ENCODE results near the gene CA10.

The CA10 gene

GRCh38 chr17:51638971-51639370 lies 519.5 kb downstream of the CA10 start:
- TF ChIP-seq POLR2AphosphoS5 (IDR thresholded peaks at IDR 0.05; ENCODE audit: low read depth, low read length), result no peak

- TF ChIP-seq TAF1 (IDR thresholded peaks at IDR 0.05; ENCODE audit: borderline replicate concordance, insufficient read depth, low read length) (no peak), FOXP2 (optimal IDR thresholded peaks at IDR 0.05; ENCODE audit: borderline replicate concordance, extremely low read depth, extremely low read length, insufficient read depth) (no peak), POLR2AphosphoS5 (IDR thresholded peaks at IDR 0.05; ENCODE audit: low read depth, low read length) (no peak), REST (IDR thresholded peaks at IDR 0.05; ENCODE audit: insufficient read depth in 1 of 2, low read depth in 2 of 2, low read length in 2 of 2) (no peak), SIN3A (IDR thresholded peaks at IDR 0.05; ENCODE audit: borderline replicate concordance, insufficient read depth, low read length) (no peak)
Measured at GRCh38 chr17:51636291-51636690, 522.2 kb downstream of the CA10 start.

- TF ChIP-seq POLR2AphosphoS5 (IDR thresholded peaks at IDR 0.05; ENCODE audit: low read depth, low read length) (no peak), TAF1 (IDR thresholded peaks at IDR 0.05; ENCODE audit: borderline replicate concordance, insufficient read depth, low read length) (no peak), REST (IDR thresholded peaks at IDR 0.05; ENCODE audit: insufficient read depth in 1 of 2, low read depth in 2 of 2, low read length in 2 of 2) (no peak), FOXP2 (optimal IDR thresholded peaks at IDR 0.05; ENCODE audit: borderline replicate concordance, extremely low read depth, extremely low read length, insufficient read depth) (no peak), SIN3A (IDR thresholded peaks at IDR 0.05; ENCODE audit: borderline replicate concordance, insufficient read depth, low read length) (no peak)
Measured at GRCh38 chr17:51630101-51630671, 528.3 kb downstream of the CA10 start.

- TF ChIP-seq REST (IDR thresholded peaks at IDR 0.05; ENCODE audit: insufficient read depth in 1 of 2, low read depth in 2 of 2, low read length in 2 of 2) (no peak), TAF1 (IDR thresholded peaks at IDR 0.05; ENCODE audit: borderline replicate concordance, insufficient read depth, low read length) (no peak), SIN3A (IDR thresholded peaks at IDR 0.05; ENCODE audit: borderline replicate concordance, insufficient read depth, low read length) (no peak), POLR2AphosphoS5 (IDR thresholded peaks at IDR 0.05; ENCODE audit: low read depth, low read length) (no peak), FOXP2 (optimal IDR thresholded peaks at IDR 0.05; ENCODE audit: borderline replicate concordance, extremely low read depth, extremely low read length, insufficient read depth) (no peak)
Measured at GRCh38 chr17:51629232-51629631, 529.3 kb downstream of the CA10 start.

GRCh38 chr17:51627779-51628178 lies 530.7 kb downstream of the CA10 start:
- TF ChIP-seq REST (IDR thresholded peaks at IDR 0.05; ENCODE audit: insufficient read depth in 1 of 2, low read depth in 2 of 2, low read length in 2 of 2) (no peak), TAF1 (IDR thresholded peaks at IDR 0.05; ENCODE audit: borderline replicate concordance, insufficient read depth, low read length) (no peak), SIN3A (IDR thresholded peaks at IDR 0.05; ENCODE audit: borderline replicate concordance, insufficient read depth, low read length) (no peak), FOXP2 (optimal IDR thresholded peaks at IDR 0.05; ENCODE audit: borderline replicate concordance, extremely low read depth, extremely low read length, insufficient read depth) (no peak), POLR2AphosphoS5 (IDR thresholded peaks at IDR 0.05; ENCODE audit: low read depth, low read length) (no peak)

Measured in PFSK-1 (cell line).